ENCODE measurements around the gene CLTA.
"Not testable (repeated sequence)": the region's sequence is repeated elsewhere in the genome, so short reads cannot be mapped to it uniquely, and the experiment has no call there.

The CLTA gene

DNA sequence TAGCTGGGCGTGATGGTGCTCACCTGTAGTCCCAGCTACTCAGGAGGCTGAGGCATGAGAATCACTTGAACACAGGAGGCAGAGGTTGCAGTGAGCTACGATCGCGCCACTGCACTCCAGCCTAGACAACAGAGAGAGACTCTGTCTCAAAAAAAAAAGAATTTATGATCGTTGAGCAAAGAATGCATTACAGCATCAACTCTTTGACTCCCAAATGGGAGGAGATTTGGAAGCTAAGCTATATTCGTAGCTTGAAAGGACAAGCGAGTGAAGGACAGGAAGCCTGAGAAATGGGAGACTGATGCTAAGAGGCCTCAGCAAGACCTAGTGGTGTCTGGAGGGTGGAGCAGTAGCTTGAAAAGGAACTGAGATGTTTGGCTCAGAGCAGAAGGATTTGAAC lies 31.8 kb upstream of the CLTA start:
- DNase-seq: no peak

- not testable (repeated sequence) for DNase-seq
Measured at GRCh38 chr9:36159509-36159908, 31.2 kb upstream of the CLTA start.

GRCh38 chr9:36160126-36160525 lies 30.6 kb upstream of the CLTA start:
- DNase-seq: not testable (repeated sequence)

- no peak for DNase-seq
Measured at GRCh38 chr9:36161187-36161586, 29.5 kb upstream of the CLTA start.

DNA sequence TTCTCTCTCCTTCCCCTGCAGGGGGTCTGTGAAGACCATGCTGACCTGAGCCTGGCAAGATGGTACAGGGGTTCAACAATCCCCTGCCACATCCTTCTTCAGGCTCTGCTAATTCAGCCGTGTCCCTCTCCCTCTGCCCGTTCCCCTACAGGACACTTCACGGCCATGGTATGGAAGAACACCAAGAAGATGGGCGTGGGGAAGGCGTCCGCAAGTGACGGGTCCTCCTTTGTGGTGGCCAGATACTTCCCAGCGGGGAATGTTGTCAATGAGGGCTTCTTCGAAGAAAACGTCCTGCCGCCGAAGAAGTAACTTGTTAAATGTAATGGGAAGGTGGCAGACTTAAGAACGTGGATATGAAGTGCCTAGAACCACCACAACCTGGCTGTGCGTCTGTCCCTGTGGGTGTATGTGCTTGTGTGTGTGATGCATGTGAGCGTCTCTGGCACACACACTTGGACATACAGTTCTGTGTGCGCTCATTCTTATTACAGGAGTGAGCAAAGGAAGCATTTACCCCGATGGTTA lies 28.4 kb upstream of the CLTA start:
- DNase-seq: no peak

GRCh38 chr9:36163049-36163785 lies 27.5 kb upstream of the CLTA start:
- no peak for DNase-seq

- no peak for DNase-seq
Measured at GRCh38 chr9:36163786-36164170, 26.9 kb upstream of the CLTA start.

- no peak for DNase-seq
Measured at GRCh38 chr9:36164372-36164771, 26.3 kb upstream of the CLTA start.

- DNase-seq: no peak
Measured at GRCh38 chr9:36164989-36165388, 25.7 kb upstream of the CLTA start.

DNA sequence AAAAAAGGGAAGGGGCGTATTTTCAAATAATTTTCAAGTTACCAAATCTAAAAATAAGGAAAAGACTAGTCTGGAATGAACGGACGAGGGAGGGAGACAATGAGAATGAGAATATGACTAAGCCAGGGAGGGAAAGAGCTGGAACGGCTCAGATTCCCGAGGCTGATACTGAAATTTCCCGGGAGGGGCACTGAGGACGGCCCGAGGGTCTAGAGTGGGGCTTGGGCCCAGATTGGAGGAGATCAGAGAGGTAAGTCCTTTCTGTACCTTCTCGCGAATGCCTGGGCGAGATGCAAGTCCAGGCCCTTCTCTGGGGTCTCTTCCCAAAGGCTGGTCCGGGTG lies 24.9 kb upstream of the CLTA start:
- DNase-seq: no peak

GRCh38 chr9:36166168-36166927 lies 24.4 kb upstream of the CLTA start:
- DNase-seq: peak; percentile 35

DNA sequence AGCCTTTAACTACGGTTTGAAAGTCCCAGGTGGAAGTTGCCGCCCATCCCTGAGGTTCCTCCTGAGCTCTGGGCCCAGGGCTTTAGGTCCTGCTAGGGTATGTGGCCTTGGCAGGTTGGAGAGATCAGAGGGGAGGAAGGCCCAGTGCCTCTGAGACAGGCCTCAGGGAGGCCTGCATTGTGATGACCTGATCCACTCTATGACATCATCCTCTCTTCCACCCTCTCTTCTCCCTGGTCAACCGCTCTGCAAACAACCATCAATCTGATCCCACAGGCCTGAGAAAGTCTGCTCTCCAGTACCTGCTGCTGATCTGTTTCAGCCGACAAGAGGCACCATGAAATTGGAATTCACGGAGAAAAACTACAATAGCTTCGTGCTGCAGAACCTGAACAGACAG lies 21.6 kb upstream of the CLTA start, which contains the start of gene CCIN:
TSS of gene CCIN (plus strand) at position 223 of the 400 bp plus-strand sequence. CDS start at position 338, 115 bp downstream.
- no peak for DNase-seq

GRCh38 chr9:36169708-36170107 lies 21.0 kb upstream of the CLTA start:
- DNase-seq: no peak

GRCh38 chr9:36170531-36170930 lies 20.2 kb upstream of the CLTA start:
- no peak for DNase-seq

GRCh38 chr9:36173861-36174260 lies 16.9 kb upstream of the CLTA start:
- DNase-seq: no peak

DNA sequence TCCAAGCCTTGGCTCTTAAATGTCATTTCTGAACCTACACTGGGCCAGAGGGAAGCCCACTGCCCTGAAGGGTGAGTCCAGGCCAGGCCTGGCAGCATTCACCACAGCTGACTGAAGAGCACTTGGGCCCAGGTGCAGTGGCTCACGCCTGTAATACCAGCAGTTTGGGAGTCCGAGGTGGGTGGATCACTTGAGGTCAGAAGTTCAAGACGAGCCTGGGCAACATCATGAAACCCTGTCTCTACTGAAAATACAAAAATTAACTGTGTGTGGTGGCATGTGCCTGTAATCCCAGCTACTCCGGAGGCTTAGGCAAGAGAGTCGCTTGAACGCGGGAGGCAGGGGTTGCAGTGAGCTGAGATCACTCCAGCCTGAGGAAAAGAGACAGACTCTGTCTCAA lies 16.4 kb upstream of the CLTA start:
- DNase-seq: no peak

DNA sequence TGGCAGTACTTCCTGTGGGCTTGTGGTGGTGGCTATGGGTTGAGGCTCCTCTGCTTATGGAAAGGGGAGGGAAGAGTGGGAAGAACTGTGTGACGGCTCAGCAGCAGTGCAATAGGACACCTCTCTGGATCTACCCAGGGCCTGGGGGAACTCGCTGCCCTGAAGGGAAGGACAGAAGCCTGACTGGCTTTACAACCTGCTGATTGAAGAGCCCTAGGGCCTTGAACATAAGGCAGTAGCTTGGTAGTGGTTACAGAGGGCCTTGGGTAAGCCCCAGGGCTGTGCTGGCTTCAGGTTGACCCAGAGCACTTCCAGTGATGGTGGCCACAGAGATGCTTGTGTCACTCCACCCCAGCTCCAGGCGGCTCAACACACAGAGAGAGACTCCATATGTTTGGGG lies 16.0 kb upstream of the CLTA start:
- no peak for DNase-seq

DNA sequence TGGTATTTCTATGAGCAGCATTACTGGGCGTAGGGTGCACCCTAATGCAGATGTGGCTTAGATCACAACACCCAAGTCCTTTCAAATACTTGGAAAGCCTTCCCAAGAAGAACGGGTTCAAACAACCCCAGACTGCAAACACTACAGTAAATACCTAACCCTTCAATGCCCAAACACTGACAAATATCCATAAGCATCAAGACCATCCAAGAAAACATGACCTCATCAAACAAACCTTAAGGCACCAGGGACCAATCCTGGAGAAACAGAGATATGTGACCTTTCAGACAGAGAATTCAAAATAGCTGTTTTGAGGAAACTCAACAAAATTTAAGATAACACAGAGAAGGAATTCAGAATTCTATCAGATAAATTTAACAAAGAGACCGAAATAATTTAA lies 15.5 kb upstream of the CLTA start:
- not testable (repeated sequence) for DNase-seq

- not testable (repeated sequence) for DNase-seq
Measured at GRCh38 chr9:36176496-36176895, 14.2 kb upstream of the CLTA start.

DNA sequence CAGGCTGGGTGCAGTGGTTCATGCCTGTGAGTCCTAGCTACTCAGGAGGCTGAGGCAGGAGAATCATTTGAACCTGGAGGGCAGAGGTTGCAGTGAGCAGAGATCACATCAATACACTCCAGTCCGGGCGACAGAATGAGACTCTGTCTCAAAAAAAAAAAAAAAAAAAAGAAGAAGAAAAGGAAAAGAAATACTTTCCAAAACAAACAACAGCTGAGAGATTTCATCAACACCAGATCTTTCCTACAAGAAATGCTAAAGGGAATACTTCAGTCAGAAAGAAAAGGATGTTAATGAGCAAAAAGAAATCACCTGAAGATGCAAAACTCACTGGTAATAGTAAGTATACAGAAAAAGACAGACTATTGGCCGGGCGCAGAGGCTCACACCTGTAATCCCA lies 13.2 kb upstream of the CLTA start:
- no peak for DNase-seq

DNA sequence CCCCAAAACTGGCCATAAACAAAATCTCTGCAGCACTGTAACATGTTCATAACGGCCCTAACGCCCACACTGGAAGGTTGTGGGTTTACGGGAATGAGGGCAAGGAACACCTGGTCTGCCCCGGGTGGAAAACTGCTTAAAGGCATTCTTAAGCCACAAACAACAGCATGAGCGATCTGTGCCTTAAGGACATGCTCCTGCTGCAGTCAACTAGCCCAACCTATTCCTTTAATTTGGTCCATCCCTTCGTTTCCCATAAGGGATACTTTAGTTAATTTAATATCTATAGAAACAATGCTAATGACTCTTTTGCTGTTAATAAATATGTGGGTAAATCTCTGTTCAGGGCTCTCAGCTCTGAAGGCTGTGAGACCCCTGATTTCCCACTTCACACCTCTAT lies 10.5 kb upstream of the CLTA start:
- not testable (repeated sequence) for DNase-seq

GRCh38 chr9:36187414-36187813 lies 3.3 kb upstream of the CLTA start:
- DNase-seq: no peak

GRCh38 chr9:36188212-36188611 lies 2.5 kb upstream of the CLTA start:
- DNase-seq: no peak

DNA sequence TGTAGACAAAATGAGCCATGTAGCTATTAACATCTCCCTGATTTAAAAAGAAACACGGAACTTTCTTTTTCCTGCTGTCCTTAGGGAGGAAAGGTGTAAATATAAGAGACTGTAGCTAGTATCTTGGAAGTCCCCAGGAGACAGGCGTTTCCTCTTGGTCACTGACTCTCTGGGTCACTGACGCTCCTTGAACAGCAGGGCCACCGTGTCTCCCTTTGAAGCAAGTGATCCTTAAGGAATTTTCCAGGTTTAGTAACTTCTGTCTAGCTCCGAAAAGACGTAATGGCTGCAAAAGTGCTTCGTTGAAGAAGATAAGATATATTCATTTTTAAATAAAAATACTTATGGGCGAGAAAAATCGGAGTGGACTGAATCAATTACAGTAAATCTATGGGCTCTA lies 745 bp upstream of the CLTA start:
- DNase-seq: no peak
